ENCODE measurements around the gene SLC38A10.

SLC38A10 gene

DNA sequence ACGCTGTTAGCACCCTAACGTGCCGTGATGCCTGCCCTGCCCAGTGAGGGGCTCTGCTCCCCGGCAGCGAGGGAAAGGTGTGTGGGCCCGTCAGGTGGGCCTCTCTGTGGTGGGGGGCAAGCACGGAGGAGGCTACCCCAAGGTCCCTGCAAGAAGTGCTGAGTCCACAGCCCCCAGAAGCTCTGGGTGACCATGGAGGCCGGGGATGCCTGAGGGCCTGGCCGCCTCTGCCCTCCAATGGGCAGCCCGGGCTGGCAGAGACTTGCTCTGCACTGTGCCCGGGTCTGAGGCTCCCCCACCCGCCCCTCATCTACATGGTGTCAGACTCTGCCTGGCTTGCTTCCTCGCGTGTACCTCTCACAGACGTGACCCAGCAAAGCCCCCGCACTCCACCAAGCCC lies 12.2 kb downstream of the SLC38A10 start:
- no peak for TF ChIP-seq CTCF (IDR thresholded peaks at IDR 0.05; ENCODE audit: low read depth, low read length, missing control alignments)
- H3K4me3 ChIP-seq (replicated peaks; ENCODE audit: low read depth, low read length), result no peak overlapping the region
- DNase-seq (ENCODE audit: extremely low read depth, low read depth), result no peak

DNA sequence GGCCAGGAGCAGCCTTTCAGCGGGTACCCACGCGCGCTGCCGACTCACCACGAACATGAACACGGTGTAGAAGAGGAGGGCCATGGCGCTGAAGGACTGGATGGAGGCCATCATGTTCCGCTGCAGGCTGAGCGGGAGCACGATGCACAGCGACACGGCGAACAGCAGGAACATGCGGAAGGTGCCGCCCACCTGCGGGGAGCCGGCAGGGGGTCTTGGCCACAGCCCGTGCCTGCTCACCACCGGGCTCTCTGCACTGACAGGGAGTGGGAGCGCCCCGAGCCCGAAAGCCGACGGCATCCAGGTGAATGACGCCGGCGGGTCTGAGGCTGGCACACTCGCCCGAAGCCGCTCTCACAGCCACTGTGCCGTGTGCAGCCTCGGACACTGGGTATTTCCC lies 13.0 kb downstream of the SLC38A10 start:
- TF ChIP-seq CTCF (IDR thresholded peaks at IDR 0.05; ENCODE audit: low read depth, low read length, missing control alignments), result no peak
- H3K4me3 ChIP-seq (replicated peaks; ENCODE audit: low read depth, low read length), result no peak overlapping the region

DNA sequence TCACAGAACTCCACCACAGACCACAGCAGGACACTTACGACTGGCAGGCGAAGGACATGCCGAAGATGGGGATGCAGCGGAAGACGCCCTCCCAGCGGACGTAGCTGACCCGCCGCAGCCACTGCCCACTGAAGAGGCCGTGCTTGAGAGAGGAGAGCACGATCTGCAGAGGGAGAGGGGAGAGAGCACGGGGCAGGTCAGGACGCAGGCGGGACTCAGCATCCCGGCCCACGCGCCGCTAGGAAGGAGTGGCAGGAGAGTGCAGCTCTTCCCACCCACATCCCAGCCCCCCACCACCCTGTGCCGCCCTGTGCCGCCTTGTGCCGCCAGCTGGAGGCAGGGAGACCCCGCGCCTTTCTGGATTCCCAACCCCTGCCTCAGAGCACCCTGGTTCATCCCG lies 14.5 kb downstream of the SLC38A10 start:
- DNase-seq (ENCODE audit: extremely low read depth, low read depth), result no peak
- TF ChIP-seq CTCF (IDR thresholded peaks at IDR 0.05; ENCODE audit: low read depth, low read length, missing control alignments), result no peak
- no peak overlapping the region for H3K4me3 ChIP-seq (replicated peaks; ENCODE audit: low read depth, low read length)

More for the DNA sequence above, 13.0 kb downstream of the SLC38A10 start:
- DNase-seq (ENCODE audit: extremely low read depth, low read depth), result no peak

GRCh38 chr17:81279278-81280275 lies 15.5 kb downstream of the SLC38A10 start:
- no peak overlapping the region for H3K4me3 ChIP-seq (replicated peaks; ENCODE audit: low read depth, low read length)
- DNase-seq (ENCODE audit: extremely low read depth, low read depth), result no peak
- TF ChIP-seq CTCF (IDR thresholded peaks at IDR 0.05; ENCODE audit: low read depth, low read length, missing control alignments), result no peak

- no peak for TF ChIP-seq CTCF (IDR thresholded peaks at IDR 0.05; ENCODE audit: low read depth, low read length, missing control alignments)
- no peak for DNase-seq (ENCODE audit: extremely low read depth, low read depth)
- no peak overlapping the region for H3K4me3 ChIP-seq (replicated peaks; ENCODE audit: low read depth, low read length)
These were observed 16.3 kb downstream of the SLC38A10 start for GRCh38 chr17:81278831-81279230.

GRCh38 chr17:81277946-81278693 lies 17.0 kb downstream of the SLC38A10 start:
- TF ChIP-seq CTCF (IDR thresholded peaks at IDR 0.05; ENCODE audit: low read depth, low read length, missing control alignments), result no peak
- no peak for DNase-seq (ENCODE audit: extremely low read depth, low read depth)
- H3K4me3 ChIP-seq (replicated peaks; ENCODE audit: low read depth, low read length), result no peak overlapping the region

Measured in HFF-Myc (cell line).